Myocyte (in vitro differentiated cells): ENCODE measurements around the gene TYRO3. TPM values are rescaled to one million over a fixed set of nuclear protein-coding genes. Genes with fewer than 3 reads are reported as not detected.

Experiments used
- DNase-seq: peaks from one replicate; pipeline ENCODE4 v3.0.0-alpha.2; 2012; ENCODE audit warnings: low read depth
- polyA plus RNA-seq: library from polyadenylated mRNA; unstranded; fragments of >200 nt; gene quantifications from one replicate; pipeline ENCODE4 v1.2.1, GENCODE V29; 2012; ENCODE audit warnings: missing spikeins
- total RNA-seq: library from RNA; depleted of rRNA; stranded (reverse); fragments of >200 nt; gene quantifications from 2 replicates; pipeline ENCODE4 v1.2.3, GENCODE V29; 2014

The TYRO3 gene
- 3.9 and 9.6 TPM in 2 replicates for total RNA-seq
- 12.4 TPM for polyA plus RNA-seq

DNA sequence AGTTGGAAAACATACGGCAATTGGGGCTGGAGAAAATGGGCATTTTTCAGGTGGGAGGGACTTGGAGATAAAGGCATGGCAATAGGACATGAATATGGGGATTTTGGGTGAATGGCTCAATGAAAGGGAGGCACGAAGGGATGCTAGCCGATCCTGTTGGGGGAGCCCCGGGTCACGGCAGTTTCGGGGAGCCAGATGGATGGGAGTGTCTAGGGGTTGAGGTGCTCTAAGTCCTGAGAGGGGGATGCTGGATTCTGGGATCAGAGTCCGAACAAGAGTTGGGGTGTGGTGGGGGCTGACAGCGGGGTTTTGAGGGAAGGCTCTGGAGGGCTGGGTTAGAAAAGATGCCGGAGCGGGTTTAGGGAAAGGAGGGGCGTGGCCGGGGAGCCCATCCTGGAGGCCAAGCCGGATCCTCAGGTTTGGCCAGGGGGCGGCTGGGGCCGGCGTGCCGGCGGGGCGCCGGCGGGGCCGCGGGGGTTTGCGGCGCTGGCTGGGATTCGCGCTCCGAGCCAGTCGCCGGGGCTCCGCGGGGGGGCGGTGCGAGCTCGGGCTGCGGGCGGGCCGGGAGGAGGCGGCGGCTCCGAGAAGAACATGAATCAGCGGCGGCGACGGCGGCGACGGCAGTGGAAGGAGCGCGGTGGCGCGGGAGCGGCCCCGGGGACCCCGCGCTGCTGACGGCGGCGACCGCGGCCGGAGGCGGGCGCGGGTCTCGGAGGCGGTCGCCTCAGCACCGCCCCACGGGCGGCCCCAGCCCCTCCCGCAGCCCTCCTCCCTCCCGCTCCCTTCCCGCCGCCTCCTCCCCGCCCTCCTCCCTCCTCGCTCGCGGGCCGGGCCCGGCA, at the start of gene TYRO3:
TSS of gene TYRO3 (plus strand) at position 813 of the 839 bp plus-strand sequence. CDS start 46 bp downstream, outside the sequence.
- DNase-seq, result peak; percentile 50

DNA sequence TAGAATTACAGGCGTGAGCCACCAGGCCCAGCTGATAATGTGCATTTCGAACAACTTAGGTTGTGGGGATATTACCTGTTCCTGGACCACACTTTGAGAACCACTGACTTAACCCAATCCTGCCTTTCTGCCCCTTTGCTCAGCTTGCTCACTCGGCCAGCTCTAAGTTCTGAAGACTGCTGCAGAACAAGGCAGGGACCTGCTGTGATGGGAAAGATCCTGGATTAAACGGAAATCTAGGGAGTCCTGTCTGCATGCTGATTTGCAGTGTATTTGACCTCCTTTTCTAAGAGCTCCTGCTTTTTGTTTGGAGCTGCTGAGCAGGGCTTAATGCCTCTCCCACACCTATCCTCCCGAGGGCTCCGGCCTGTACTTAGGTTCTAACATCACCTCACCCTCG, 48.3 kb upstream of the TYRO3 start:
- no peak for DNase-seq

DNA sequence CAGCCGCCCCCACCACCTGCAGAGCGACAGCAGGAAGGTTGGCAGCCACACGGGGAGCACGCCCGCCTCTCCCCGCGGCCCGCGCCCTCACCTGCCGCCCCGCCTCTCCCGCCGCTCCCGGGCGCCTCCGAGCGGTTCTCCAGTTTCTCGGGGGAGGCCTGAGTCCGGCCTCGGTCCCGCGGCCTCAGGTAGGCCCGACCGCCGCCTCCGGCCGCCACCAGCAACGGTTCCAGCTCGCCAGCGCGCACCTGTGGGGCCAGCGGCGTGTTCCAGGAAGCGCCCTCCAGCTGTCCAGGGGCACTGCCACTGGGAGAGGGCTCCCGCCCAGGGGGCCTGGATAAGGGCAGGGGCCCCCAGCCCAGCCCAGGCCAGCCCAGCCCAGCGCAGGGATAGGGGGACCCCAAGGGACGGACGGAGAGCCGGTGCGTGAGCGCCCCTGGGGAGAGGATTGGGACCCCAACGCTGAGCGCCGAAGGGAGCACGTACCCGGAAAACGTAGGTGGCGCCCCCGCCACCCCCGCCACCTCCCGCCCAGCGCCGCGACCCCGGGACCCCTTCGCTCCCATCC, 47.6 kb upstream of the TYRO3 start:
- no peak for DNase-seq

DNA sequence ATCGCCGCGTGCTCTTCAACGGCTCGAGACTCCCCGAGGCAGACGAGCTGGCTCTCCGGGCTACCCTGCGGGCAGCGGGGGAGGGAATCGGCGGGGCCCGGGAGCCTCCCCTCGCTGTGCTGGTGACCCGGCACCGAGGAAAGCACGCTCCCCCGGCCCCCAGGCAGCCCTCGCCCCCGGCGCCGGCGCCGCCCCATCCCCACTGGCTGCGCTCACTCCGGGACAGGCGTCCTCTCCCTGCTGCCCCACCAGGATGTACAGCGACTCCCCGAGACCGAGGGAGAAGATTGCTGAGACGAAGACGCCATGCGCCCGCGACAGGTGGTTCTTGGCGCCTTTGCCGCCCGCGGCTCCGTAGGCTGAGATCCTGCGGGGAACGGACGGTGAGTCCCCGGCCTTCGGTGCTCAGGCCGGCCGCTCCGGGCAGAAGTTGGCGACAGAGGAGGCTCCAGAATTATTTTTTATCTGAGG, 47.1 kb upstream of the TYRO3 start:
- DNase-seq, result peak; percentile 27

DNA sequence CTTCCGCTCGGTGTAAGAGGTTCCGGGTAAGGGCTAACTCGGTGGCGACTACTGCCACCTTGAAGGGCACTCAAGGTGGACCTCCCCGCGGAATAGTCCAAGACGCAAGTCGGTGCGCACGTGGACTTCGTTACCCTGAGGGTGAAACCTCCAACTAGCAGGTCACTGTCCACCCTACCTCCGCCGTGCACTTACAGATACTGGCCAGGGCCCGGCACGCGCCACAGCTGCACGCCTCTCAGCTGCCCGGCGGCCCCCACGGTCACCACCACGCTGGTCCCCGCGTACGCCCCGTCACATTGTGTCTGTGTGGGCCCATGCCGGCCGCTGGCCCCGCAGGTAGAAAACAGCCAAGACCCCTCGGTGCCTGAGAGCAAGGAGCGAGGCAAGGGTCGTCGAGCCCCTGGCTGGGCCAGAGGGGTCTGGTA, 46.5 kb upstream of the TYRO3 start:
- DNase-seq, result peak; percentile 20

DNA sequence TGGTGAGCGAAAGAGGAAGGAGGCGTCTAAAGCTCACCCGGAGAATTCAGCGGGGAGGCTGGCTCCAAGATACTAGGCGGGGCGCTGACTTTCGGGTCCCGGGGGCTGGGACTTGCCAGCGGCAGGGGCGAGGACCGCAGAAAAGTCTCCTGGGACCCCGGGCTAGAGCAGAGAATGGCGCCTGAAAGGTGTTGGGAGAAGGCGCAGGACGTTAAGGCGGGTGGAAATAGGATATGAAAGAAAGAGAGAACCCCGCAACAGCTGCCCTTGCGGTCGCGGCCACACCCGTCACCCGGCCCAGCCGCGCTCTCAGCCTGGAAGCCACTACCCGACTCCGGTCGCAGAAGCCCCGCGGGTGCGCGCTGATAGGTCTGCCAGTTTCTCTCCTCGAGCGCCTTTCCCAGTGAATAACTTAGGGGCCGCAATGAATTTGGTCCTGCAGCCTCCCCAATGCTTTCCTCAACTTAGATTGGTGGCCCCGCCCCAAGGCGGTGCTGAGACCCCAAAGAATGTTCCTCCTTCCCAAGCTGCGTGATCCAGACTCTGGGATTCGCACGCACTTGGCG, 46.0 kb upstream of the TYRO3 start:
- DNase-seq, result peak; percentile 86

DNA sequence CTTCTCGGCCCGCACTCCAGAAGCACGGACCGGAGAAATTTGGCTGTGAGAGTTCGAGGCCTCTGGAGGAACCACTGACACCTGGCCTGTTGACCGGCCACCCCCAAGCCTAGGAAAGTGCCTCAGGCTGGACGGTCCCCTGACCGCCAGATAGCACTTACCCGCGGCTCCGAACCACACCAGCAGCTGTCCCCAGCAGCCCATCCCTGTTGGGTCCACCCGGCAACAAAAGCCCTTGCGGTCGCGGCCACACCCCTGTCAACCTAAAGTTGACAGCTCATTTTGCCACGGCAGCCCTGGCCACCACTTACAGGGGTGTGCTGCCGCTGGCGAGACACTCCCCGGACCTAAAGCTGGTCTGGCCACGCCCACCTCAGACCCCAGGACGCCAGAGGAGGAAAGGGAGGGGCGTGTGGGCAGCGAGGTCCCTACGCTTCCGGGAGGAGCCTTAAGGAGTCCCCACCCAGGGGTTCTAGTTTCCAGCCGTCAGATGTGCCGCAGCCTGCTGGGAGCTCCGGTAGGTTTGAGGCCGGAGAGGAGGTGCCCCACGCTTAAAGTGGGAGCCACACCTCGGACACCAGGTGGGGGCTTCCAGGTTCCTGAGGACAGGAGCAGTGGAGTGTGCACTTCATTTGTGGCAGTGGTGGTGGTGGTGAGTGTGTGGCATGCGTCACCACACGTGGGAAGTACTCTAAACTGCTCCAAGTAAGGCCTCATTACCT, 45.3 kb upstream of the TYRO3 start, which contains the start of gene LTK:
TSS of gene LTK (minus strand) at position 322 of the 722 bp plus-strand sequence. CDS start at position 204, 118 bp downstream.
- DNase-seq, result peak; percentile 95

DNA sequence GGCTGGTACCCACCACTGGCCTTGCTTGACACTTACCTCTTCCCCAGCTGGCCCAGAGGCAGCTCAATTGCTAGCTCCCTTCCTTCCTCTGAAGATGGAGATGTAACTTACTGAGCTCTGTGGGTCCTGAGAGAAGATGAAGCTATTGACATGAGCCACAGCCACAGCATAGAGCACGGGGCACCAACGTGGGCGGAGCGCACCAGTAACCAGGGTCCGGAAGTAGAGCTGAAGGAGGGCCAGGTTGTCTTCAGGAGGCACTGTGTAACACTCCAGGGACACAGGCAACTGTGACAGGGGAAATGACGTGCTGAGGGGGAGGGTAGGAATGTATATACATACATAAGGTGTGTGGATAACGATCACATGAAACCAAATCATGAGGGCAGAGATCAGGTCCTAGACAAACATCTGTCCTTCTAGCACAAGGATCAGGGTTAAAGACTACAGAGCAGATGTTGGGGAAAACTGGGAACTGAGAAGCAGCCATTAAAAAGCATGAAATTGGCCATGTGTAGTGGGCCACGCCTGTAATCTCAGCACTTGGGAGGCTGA, 41.0 kb upstream of the TYRO3 start:
- no peak for DNase-seq

DNA sequence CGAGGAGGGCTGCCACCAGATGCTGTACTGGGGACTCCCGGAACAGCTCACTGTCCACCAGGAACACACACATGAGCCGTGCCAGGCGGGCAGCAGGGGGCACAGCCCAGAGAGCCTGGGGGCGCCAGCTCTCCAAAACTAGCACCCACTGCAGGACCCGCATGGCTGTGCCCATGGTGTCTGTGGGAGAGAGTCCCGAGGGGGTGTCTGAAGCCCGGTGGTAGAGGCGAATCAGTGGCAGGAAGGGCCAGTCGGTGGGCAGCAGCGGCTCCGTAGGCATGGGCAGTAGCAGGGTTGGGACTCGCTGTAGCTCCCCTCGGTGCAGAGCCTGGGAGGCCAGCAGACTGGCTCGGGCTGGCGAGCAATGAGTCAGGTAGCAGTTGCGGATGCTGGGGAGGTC, 38.4 kb upstream of the TYRO3 start:
- no peak for DNase-seq

DNA sequence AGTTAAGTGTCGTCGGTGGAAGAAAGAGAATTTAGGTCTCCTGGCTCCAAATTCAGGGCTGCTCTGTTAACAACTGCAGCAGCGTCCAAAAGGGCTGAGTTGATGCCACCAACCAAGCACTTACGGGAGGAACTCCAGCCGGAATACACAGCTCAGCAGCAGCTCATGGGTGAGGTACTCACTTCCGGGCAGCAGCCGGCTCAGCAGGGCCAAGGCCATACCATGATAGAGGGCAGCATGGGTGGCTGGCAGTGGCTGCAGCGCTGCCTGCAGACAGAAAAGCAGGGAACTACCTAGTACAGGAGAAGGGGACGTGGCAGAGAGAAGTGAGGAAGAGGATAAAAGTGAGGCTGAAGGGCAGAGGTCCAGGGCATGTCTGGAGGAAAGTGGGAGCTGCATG, 37.4 kb upstream of the TYRO3 start:
- DNase-seq, result no peak

DNA sequence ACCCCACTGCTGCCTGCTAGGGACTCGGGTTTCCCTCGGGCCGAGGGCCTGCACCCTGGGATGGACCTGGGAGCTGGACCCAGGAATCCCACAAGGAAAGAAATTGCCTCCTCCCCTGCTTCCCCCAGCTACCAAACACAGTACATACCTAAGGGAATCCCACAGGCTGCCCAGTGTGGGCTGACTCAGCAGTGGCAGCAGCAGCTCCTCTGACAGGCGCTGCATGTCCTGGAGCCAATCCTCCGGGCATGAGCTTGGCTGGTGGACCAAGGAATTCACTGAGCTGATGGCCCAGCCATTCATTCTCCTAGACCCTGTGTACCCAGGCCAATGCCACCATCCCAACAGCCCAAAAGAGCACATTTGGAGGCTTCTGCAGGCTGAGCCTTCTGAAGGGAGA, 35.9 kb upstream of the TYRO3 start:
- DNase-seq, result peak; percentile 68

DNA sequence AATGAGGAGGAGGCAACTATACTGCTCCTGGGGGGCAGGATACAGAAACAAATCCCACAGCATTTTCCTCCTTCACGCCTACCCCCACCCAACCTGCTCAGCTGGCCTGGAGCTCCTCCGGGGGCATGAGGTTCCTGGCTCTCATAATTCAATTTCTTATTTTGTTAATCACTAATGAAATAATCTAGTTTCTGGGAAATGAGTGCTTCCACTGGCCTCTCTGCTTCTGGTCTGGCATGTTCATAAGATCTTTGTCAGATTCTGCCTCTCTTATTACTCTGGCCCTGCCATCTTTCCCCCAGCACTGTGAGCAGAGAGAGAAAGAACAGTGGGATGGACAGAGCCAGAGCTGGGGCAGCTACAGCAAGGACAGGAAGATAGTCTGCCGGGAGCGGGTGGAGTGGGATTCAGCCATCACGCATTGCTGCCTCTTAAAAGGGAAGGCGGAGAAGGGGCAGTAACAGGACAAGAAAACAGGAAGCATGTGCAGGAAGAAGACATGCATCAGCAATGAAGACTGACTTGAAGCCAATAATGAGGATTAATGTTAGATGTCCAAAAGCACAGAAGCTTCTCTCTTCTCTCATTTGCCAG, 28.6 kb upstream of the TYRO3 start:
- DNase-seq, result no peak

DNA sequence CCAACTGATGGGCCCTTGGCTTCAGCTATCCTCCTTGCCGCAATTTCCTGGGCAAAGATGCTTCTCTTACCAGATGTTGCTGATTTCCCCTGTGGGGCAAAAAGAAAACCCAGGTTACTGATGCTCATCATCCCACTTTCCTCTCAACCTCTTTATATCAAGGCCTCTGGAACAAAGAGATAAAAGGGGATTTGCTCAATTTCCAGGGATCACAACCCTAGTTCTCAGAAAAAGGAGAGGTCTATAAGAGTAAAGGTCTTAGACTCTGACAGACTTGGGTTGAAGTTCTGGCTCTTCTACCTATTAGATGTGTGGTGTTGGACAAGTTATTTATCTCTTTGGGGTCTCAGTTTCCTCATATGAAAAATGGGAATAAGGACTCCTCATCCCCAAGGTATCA, 23.5 kb upstream of the TYRO3 start:
- DNase-seq, result no peak

DNA sequence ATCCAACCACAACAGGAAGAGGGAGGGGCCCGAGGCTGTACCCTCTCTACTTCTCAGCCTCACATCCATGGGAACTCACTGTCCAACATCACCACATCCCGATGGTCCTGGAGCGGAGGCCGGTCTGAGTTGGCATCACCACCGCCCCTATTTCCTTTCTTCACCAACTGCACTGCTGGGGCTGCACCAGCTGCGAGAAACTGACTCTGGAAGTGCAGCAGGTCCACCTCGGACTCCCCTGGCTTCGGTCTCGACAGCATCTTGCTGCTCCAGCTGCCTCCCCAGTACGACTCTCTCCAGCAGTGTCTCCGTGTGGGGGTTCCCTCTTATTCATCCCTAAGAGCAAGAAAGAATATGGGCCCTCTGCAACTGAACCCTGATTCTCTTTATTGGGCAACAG, 22.1 kb upstream of the TYRO3 start:
- no peak for DNase-seq

DNA sequence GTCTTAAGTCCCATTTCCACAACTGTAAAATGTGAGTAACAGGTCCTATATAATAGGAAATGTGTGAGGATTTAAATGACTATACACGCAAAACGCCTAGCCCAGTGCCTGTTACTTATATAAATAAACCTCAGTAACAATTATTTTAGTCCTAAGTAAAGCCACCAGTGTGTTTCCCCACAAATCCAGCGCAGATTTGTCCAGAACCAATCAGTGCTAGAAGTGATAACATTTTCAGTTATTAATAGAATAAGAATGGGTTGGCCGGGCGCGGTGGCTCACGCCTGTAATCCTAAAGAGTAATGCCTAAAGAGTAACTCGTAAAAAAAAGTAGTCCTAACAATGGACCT, 15.5 kb upstream of the TYRO3 start:
- DNase-seq, result no peak

DNA sequence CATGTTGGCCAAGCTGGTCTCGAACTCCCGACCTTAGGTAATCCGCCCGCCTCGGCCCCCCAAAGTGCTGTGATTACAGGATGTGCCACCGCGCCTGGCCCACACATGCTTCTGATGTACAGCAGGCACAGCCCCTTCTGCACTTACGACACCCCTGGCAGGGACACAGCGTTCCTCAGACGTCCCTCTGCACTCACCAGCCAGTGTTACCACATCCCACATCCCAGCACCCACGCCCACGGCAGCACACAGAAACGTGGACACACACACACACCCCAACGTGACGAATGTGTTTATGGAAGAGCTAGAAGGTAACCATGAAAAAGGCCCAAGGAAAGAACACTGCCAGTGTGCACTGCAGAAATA, 14.4 kb upstream of the TYRO3 start:
- DNase-seq, result no peak

DNA sequence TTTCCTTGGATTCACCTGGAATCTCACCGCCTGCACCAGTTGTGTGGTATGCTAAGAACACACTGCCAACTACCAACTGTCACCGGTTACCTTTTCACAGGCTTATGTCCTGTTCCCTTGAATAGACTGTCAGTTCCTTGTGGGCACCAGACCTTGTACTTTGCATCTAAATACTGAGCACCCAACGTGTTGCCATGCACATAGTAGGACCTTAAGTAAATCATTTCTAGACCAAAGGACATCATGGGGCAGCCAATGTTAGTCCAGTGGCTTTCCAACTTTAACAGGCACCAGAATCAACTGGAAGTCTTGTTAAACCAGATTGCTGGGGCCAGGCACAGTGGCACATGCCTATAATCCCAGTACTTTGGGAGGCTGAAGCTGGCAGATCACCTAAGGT, 13.8 kb upstream of the TYRO3 start:
- DNase-seq, result no peak

DNA sequence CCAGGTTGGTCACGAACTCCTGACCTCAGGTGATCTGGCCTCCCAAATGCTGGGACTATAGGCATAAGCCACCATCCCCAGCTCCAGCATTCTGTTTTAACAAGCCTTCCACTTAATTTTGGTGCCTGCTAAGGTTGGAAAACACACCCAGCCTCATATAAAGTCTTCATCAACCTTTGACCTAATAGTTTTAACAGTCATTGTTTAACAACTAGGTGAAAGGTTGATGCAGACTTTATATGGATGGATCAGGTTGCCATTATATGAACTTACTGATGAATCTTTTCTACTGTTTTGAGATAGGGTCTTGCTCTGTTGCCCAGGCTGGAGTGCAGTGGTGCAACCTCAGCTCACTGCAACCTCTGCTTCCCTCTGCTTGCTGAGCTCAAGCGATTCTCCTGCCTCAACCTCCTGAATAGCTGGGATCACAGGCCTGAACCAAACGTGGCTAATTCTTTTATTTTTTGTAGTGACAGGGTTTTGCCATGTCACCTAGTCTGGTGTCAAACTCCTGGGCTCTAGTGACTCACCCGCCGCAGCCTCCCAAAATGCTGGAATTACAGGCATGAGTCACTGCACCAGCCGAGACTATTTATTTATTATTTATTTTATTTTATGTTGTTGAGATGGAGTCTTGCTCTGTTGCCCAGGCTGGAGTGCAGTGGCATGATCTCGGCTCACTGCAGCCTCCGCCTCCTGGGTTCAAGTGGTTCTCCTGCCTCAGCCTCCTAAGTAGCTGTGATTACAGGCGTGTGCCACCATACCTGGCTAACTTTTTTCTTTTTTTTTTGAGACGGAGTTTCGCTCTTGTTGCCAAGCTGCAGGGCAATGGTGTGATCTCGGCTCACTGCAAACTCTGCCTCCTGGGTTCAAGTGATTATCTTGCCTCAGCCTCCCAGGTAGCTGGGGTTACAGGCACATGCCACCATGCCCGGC, 11.9 kb upstream of the TYRO3 start:
- DNase-seq, result peak; percentile 71

DNA sequence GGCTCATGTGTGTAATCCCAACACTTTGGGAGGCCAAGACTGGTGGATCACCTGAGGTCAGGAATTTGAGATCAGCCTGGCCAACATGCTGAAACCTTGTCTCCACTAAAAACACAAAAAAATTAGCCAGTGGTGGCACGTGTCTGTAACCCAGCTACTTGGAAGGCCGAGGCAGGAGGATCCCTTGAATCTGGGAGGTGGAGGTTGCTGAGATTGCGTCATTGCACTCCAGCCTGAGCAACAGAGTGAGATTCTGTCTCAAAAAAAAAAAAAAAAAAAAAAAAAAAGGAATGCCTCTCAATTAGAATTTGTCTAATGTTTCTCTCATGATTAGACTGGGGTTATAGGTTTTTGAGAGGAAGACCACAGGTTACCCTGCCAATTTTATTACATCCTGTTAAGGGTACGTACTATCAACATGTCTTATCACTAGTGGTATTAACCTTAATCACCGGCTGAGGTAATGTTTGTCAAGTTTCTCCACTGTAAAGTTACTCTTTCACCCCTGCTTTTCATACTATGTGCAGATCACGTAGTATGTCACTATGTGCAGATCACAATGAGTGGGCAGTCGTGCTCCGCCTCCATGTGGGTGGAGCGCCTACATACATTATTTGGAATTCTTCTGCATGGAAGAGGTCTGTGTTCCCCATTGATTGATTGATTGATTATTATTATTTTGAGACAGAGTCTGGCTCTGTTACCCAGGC, 8.8 kb upstream of the TYRO3 start:
- no peak for DNase-seq
